T-helper 2 cell treated with Interferon-gamma antibody and Interleukin-4, amounts not matched to agents 5 μg/mL and 100 μg/mL, for 36 hours (primary cell): ENCODE measurements around the gene UBR2.
"Not testable (repeated sequence)": the region's sequence is repeated elsewhere in the genome, so short reads cannot be mapped to it uniquely, and the experiment has no call there.

ENCODE experiments used
- DNase-seq: peaks from one replicate; pipeline ENCODE4 v3.0.0; 2021; ENCODE audit warnings: low spot score
- H3K27ac Mint-ChIP-seq: one replicate; pipeline ENCODE4 v1.8.0; 2021; ENCODE audit warnings: mild to moderate bottlenecking, mixed read lengths
- H3K27me3 Mint-ChIP-seq: one replicate; pipeline ENCODE4 v1.8.0; 2021; ENCODE audit warnings: low read depth, mixed read lengths
- H3K36me3 Mint-ChIP-seq: one replicate; pipeline ENCODE4 v1.8.0; 2021; ENCODE audit warnings: low read depth, mixed read lengths
- H3K4me1 Mint-ChIP-seq: one replicate; pipeline ENCODE4 v1.8.0; 2021; ENCODE audit warnings: low read depth, mixed read lengths
- H3K4me3 Mint-ChIP-seq: one replicate; pipeline ENCODE4 v1.8.0; 2022; ENCODE audit warnings: mild to moderate bottlenecking, moderate library complexity, mixed read lengths
- H3K9me3 Mint-ChIP-seq: one replicate; pipeline ENCODE4 v1.8.0; 2021; ENCODE audit warnings: mixed read lengths

Gene UBR2

DNA sequence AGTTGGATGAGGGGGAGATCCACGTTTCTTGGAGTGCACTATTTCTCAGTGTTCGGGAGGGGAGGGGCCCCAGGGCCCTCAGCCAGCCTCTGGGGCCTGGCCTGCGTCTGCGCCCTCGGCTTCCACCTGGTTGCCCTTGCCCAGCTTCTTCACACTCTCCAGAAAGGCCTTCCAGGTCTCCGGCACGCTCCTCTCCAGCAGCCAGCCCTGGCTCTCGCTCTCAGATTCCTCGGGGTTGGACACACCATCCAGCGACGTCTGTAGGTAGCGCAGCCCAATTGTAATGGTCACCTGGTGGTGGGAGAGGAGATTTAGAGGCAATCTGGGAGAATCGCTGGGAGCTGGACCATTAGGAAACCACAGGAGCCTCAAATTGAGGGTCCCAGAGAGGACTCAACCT, 134.4 kb downstream of the UBR2 start:
- no peak overlapping the region for H3K4me3 Mint-ChIP-seq
- H3K27ac Mint-ChIP-seq, result no peak overlapping the region
- DNase-seq, result no peak
- H3K27me3 Mint-ChIP-seq, result no peaks in the 10 kb centered on the region
- peaks cover 13% of the 10 kb centered on the region for H3K36me3 Mint-ChIP-seq
- no peaks in the 10 kb centered on the region for H3K9me3 Mint-ChIP-seq
- H3K4me1 Mint-ChIP-seq, result peaks cover 14% of the 10 kb centered on the region

DNA sequence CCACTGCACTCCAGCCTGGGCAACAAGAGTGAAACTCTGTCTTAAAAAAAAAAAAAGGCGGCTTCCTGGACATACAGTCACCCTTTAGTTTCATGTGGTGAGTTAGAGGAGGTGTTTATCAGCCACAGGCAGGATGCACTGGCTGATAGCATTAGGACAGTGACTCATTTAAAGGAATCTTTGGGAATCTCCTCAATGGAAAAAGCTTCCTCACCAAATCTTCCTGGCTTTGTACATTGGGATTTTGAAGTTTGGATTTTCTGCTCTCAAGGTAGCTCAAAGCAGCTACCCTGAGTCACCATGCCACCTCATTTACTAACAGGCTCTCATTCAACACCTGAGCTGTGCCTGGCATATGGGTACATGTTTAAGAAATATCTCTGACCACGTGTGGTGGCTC, 138.4 kb downstream of the UBR2 start:
- Mint-ChIP-seq H3K36me3 (no peaks in the 10 kb centered on the region), H3K4me3 (no peak overlapping the region), H3K27me3 (no peaks in the 10 kb centered on the region), H3K27ac (no peak overlapping the region), H3K4me1 (no peaks in the 10 kb centered on the region), H3K9me3 (no peaks in the 10 kb centered on the region)
- no peak for DNase-seq

DNA sequence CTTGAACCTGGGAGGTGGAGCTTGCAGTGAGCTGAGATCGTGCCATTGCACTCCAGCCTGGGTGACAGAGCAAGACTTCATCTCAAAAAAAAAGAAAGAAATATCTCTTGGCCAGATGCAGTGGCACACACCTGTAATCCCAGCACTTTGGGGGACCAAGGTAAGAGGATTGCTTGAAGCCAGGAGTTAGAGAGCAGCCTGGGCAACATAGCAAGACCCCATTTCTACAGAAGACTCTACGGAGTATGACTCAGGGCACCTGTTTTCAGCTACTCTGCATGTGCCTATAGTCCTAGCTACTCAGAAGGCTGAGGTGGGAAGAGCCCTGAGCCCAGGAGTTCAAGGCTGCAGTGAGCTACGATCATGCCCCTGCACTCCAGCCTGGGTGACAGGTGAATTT, 139.0 kb downstream of the UBR2 start:
- H3K27ac Mint-ChIP-seq, H3K36me3 Mint-ChIP-seq, DNase-seq, H3K27me3 Mint-ChIP-seq, H3K4me3 Mint-ChIP-seq, H3K9me3 Mint-ChIP-seq, H3K4me1 Mint-ChIP-seq: not testable (repeated sequence)

DNA sequence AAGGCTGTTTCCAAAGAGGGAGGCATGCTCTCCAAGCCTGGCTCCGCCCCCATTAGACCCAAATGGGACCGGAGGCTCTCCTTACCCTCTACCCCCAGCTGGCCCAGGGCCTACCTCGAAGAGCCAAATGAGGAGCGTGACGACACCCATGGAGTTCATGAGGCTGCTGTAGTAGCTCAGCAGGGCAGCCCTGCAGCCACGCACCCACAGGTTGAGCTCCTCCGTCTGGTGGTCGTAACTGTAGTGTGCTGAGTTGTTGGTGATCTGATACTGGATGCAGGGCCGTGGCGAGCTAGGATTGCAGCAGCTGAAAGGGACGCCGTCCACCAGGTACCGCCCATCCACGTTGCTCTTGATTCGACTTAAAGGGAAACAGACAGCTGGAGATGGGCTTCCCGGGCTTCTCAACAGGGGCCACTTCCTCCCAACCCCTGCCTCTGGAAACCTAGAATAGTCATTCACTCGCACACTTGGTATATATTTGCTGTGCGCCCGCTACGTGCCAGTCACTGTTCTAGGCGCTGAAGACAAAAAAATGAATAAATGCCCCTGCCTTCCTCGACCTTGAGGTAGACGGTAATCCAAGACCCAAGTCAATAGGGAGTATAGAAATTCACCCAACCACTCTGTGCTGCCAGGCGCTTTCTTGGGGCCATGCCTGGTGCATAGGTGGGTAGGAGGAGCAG, 140.6 kb downstream of the UBR2 start:
- no peaks in the 10 kb centered on the region for H3K4me1 Mint-ChIP-seq
- H3K4me3 Mint-ChIP-seq, result no peak overlapping the region
- DNase-seq, result no peak
- H3K27ac Mint-ChIP-seq, result no peak overlapping the region
- H3K36me3 Mint-ChIP-seq, result no peaks in the 10 kb centered on the region
- H3K9me3 Mint-ChIP-seq, result no peaks in the 10 kb centered on the region
- H3K27me3 Mint-ChIP-seq, result no peaks in the 10 kb centered on the region

DNA sequence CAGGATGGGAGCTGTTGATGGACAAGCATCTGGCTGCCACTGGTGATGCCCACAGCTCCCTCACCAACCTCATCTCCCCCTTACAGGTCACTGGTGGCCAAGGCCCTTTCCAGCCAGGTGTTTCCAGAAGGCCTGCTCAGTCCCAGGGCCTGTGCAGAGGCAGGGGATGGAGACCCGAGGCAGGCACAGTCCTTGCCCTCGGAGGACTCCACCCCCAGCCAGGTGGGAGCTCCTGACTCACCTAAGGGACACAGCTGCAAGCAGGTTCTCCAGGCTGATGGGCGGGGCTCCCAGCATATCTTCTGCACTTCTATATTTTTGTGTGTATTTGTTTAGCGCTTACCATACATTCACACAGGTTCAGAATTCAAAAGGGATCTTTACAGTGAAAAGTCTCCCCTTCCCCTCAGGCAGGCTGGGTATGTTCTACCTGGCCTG, 141.1 kb downstream of the UBR2 start:
- Mint-ChIP-seq H3K36me3 (no peaks in the 10 kb centered on the region), H3K27me3 (no peaks in the 10 kb centered on the region), H3K4me3 (no peak overlapping the region), H3K4me1 (no peaks in the 10 kb centered on the region), H3K27ac (no peak overlapping the region), H3K9me3 (no peaks in the 10 kb centered on the region)
- DNase-seq, result no peak

DNA sequence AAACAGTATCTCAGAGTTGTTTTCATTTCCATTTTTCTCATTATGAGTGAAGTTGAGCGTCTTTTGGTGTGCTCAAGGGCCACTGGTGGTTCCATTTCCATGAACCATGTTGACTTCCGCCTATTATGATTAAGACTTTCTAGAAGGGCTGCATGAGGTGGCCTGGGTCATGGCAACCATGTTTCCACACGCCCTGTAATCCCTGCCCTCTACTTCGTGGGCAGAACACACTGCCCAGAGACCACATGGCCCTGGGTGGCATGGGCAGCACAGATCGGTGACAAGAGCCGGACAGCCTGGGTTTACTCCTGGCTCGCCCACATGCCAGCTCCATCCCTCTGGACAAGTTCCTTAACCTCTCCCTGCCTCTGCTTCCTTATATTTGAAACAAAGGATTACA, 143.8 kb downstream of the UBR2 start:
- no peak overlapping the region for H3K27ac Mint-ChIP-seq
- no peaks in the 10 kb centered on the region for H3K36me3 Mint-ChIP-seq
- no peak overlapping the region for H3K4me3 Mint-ChIP-seq
- H3K4me1 Mint-ChIP-seq, result no peaks in the 10 kb centered on the region
- peaks cover 9% of the 10 kb centered on the region for H3K9me3 Mint-ChIP-seq
- DNase-seq, result no peak
- no peaks in the 10 kb centered on the region for H3K27me3 Mint-ChIP-seq

DNA sequence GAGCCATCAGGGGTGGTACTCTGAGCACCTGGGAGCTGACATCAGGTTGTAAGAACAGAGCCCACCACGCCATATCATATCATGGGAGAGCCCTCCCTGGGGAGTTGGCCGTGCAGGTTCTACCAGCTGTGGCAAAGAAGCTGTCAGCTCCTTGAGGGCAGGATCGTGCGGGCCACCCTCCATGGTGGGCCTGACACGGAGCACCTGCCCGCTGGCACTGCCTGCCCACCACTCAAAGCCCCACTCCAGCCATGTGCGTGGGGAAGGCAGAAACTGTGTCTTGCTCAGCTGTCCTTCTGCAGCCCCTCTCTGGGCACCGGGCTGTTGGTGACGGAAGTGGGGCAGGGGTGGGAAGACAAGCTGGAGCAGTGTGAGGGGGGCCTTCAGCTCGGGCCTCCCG, 144.3 kb downstream of the UBR2 start:
- H3K4me3 Mint-ChIP-seq, result no peak overlapping the region
- no peak for DNase-seq

DNA sequence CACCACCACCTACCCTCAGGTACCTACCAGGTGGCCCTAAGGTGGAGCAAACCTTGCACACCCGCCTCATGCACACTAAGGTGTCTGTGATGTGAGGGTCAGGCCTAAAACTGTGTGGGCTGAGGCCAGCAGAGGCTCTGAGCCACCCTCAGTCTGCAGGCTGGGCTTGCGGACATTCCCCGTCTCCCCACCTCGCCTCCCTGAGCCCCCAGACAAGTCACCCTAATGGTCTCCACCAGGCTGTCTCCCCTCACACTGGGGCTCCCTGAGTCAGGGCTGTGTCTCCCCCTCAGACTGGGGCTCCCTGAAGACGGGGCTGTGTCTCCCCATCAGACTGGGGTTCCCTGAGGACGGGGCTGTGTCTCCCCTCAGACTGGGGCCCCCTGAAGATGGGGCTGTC, 146.0 kb downstream of the UBR2 start:
- Mint-ChIP-seq H3K4me3 (no peak overlapping the region), H3K27ac (no peak overlapping the region), H3K36me3 (no peaks in the 10 kb centered on the region), H3K27me3 (no peaks in the 10 kb centered on the region), H3K9me3 (peaks cover 9% of the 10 kb centered on the region), H3K4me1 (no peaks in the 10 kb centered on the region)
- DNase-seq, result no peak

More for the DNA sequence above, 144.3 kb downstream of the UBR2 start:
- peaks cover 9% of the 10 kb centered on the region for H3K9me3 Mint-ChIP-seq
- H3K36me3 Mint-ChIP-seq, result no peaks in the 10 kb centered on the region
- no peak overlapping the region for H3K27ac Mint-ChIP-seq
- no peaks in the 10 kb centered on the region for H3K4me1 Mint-ChIP-seq
- no peaks in the 10 kb centered on the region for H3K27me3 Mint-ChIP-seq

DNA sequence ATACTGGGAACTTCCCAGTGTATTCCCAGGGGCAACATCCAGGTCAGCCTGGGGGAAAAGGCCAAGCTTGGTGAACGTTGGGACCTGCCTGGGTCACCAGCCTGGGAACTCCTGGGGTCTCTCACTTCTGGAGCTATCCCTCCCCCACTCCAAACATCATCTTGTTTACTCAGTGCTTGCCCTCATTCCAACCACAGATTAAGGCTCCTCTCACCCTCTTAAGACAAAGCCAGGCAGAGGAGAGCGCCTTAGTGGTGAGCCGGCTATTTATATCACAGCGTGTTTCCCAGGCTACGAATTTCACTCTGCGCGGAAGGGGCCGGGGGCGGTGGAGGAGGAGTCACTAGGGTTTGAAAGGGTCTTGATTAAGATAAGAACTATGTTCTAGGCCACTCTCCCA, 146.5 kb downstream of the UBR2 start:
- no peaks in the 10 kb centered on the region for H3K4me1 Mint-ChIP-seq
- no peak overlapping the region for H3K27ac Mint-ChIP-seq
- DNase-seq, result no peak
- H3K4me3 Mint-ChIP-seq, result no peak overlapping the region
- no peaks in the 10 kb centered on the region for H3K36me3 Mint-ChIP-seq
- no peaks in the 10 kb centered on the region for H3K27me3 Mint-ChIP-seq
- H3K9me3 Mint-ChIP-seq, result peaks cover 9% of the 10 kb centered on the region

DNA sequence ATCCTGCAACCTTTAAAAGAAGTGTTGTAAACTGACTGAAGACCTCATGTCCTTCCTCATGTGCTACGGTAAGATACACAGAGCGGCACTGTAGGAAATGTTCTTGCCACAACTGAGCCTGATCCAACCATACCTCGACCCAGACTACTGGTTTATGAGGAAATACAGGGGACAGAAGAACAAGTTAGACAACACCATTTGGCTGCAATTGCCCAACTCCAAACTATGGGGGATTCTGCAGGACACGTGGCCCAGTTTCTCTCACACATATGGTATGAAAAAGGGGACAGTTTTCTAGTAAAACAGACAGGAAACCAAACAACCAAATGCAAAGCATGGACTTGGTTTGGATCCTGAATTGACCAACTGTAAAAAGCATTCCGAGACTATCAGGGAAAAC, 148.1 kb downstream of the UBR2 start:
- Mint-ChIP-seq H3K27ac (no peak overlapping the region), H3K9me3 (peaks cover 9% of the 10 kb centered on the region), H3K27me3 (no peaks in the 10 kb centered on the region), H3K4me1 (no peaks in the 10 kb centered on the region), H3K4me3 (no peak overlapping the region), H3K36me3 (no peaks in the 10 kb centered on the region)
- no peak for DNase-seq

DNA sequence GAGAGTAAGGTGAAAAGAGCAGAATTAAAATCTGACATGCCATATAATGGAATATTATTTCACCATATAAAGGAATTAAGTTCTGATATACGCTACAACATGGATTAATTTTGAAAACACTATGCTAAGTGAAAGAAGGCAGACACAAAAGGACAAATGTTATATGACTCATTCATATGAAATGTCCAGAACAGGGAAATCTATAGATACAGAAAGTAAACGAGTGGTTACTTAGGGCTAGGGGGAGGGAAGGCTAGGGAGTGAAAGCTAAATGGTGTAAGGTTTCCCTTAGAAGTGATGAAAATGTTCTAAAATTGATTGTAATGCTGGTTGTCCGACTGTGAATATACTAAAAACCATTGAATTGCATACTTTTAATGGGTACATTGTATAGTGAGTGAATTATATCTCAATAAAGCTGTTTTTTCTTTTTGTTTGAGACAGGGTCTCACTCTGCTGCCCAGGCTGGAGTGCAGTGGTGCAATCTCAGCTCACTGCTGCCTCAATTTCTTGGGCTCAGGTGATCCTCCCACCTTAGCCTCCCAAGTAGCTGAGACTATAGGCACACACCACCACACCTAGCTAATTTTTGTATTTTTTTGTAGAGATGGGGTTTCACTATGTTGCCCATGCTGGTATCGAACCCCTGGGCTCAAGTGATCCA, 150.4 kb downstream of the UBR2 start:
- Mint-ChIP-seq H3K36me3 (no peaks in the 10 kb centered on the region), H3K27ac (no peak overlapping the region), H3K4me1 (no peaks in the 10 kb centered on the region), H3K4me3 (no peak overlapping the region), H3K27me3 (no peaks in the 10 kb centered on the region), H3K9me3 (peaks cover 9% of the 10 kb centered on the region)
- DNase-seq, result no peak

DNA sequence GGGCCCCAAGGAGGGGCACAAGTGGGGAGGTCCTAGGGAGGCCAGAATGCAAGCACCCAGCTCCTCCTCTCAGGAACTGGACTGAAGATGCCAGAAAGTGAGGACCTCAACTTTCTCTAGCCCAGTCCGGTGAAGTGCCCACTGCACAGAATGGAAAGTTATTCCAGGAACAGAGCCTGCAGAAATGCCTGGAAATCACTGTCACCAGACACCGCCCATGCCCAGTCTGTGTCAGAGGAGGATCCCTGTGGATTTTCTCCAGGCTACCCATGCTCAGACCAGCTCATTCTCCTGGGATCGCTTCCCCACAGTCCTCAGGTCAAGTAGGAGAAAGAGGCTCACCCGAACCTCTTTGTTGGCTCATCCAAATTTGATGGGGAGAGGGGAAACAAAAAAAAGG, 152.0 kb downstream of the UBR2 start:
- Mint-ChIP-seq H3K9me3 (peaks cover 9% of the 10 kb centered on the region), H3K4me3 (no peak overlapping the region), H3K27me3 (peaks cover 2% of the 10 kb centered on the region), H3K36me3 (no peaks in the 10 kb centered on the region), H3K4me1 (no peaks in the 10 kb centered on the region), H3K27ac (no peak overlapping the region)
- DNase-seq, result no peak

DNA sequence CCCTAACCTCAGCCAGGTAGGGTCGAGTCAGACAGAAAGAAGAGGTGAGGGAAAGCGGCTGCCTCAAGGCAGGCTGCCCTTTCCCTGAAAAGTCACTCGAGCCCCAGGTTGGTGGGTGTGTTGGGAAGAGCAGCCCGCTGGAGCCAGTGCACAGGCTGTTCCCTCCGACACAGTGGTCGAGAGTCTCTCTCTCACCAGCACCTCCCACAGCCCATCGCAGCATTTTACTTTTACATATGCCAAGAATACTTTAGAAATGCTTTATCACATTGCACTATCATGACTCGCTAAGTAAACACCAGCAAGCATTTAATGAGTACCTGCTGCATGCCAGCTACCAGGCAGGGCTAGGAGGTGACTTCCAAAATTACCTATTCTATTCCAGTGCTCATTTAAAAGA, 156.9 kb downstream of the UBR2 start:
- H3K36me3 Mint-ChIP-seq, result no peaks in the 10 kb centered on the region

DNA sequence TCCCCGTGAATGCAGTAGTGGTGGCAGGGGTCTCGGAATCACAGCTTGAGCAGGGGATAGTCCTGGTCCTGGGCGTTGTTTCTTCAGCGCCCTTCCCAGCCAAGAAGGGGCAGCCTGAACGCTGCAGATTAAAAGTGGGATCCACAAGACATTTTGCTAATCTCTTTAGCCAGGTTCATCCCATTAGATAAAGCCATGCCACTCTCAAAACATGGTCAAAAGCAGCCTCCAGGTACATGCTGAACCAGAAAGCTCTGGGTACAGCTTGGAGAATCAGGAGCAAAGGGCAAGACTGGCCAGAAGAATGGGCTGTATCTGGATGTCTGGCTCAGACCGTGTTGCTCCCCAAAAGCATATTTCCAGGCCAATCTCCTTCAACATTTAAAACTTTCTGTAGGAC, 158.7 kb downstream of the UBR2 start, which contains the start of gene PRPH2:
Gene PRPH2 (minus strand): TSS at position 101 of the 400 bp plus-strand sequence. CDS start 263 bp downstream, outside the sequence.
- H3K4me3 Mint-ChIP-seq, result no peak within 1 kb of the TSS
- no peak within 1 kb of the TSS for H3K27ac Mint-ChIP-seq

More for the DNA sequence above, 156.9 kb downstream of the UBR2 start:
- peaks cover under 1% of the 10 kb centered on the region for H3K4me1 Mint-ChIP-seq
- peaks cover 2% of the 10 kb centered on the region for H3K27me3 Mint-ChIP-seq
- H3K4me3 Mint-ChIP-seq, result no peak overlapping the region
- no peak for DNase-seq
- no peaks in the 10 kb centered on the region for H3K9me3 Mint-ChIP-seq
- no peak overlapping the region for H3K27ac Mint-ChIP-seq

DNA sequence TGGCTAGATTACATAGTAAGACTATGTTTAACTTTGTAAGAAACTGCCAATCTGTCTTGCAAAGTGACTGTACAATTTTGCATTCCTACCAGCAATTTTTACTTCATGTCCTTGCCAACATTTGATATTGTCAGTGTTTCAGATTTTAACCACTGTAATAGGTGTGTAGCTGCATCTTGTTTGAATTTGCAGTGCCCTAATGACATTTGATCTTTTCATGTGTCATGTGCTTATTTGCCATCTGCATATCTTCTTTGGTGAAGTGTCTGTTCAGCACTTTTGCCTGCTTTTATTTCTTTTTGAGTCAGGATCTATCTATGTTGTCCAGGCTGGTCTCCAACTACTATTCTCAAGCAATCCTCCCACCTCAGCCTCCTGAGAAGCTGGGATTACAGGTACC, 161.0 kb downstream of the UBR2 start:
- Mint-ChIP-seq H3K4me3 (no peak overlapping the region), H3K36me3 (no peaks in the 10 kb centered on the region), H3K27ac (no peak overlapping the region), H3K4me1 (peaks cover 15% of the 10 kb centered on the region), H3K27me3 (peaks cover 2% of the 10 kb centered on the region), H3K9me3 (no peaks in the 10 kb centered on the region)
- no peak for DNase-seq

More for the DNA sequence above, 158.7 kb downstream of the UBR2 start, which contains the start of gene PRPH2:
- Mint-ChIP-seq H3K27me3 (peaks cover 2% of the 10 kb centered on the region), H3K36me3 (no peaks in the 10 kb centered on the region), H3K4me1 (peaks cover 15% of the 10 kb centered on the region), H3K9me3 (no peaks in the 10 kb centered on the region)
- no peak for DNase-seq
